ENCODE measurements around the gene OTUD4.
"Not testable (repeated sequence)": the region's sequence is repeated elsewhere in the genome, so short reads cannot be mapped to it uniquely, and the experiment has no call there.

The OTUD4 gene

DNA sequence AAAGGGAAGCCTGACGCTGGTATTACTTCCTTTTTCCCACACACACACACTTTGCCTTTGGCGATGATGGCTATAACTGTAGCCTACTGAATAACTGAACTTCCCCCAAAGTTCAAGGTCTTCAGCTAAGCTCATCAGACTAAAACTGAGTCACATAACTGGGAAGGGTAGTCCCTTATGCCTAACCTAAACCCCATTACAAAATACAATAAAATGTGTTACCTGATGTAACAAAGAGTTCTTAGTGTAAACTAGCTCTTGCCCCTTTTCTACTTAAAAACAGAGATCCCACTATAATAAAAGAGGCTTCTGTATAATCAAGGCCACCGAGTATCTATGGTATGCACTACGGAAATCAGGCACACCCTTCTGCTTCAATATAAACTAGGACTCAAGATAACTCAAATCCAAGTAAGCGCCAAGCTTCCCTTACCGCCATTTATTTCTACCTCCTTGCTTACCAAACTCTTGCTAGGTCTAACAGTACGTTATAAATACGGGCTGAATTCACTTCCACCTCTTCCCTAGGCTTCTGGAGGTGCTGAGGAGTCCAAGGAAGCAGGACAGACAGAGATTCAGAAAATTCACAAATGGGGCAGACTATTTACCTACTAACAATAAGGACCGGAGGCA, 2.4 kb downstream of the OTUD4 start:
- peak; percentile 22 for DNase-seq

DNA sequence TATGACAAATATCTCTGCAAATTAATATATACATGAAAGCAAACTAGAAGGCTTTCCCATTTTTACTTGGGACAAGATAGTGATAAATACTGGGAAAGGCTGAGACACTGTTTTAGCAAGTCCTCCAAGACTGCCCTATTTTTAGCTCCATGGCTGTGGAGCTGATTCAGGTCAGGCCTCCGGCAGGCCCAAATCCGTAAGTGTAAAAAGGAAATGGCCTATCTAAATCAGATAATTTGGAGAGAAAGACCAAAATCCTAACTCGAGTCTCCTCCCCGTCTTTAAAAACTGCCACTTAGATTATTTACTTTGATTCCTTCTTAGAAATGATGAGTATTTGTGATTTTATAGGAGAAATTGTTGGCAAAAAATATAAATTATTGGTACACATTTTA, 2.9 kb downstream of the OTUD4 start:
- no peak for DNase-seq

DNA sequence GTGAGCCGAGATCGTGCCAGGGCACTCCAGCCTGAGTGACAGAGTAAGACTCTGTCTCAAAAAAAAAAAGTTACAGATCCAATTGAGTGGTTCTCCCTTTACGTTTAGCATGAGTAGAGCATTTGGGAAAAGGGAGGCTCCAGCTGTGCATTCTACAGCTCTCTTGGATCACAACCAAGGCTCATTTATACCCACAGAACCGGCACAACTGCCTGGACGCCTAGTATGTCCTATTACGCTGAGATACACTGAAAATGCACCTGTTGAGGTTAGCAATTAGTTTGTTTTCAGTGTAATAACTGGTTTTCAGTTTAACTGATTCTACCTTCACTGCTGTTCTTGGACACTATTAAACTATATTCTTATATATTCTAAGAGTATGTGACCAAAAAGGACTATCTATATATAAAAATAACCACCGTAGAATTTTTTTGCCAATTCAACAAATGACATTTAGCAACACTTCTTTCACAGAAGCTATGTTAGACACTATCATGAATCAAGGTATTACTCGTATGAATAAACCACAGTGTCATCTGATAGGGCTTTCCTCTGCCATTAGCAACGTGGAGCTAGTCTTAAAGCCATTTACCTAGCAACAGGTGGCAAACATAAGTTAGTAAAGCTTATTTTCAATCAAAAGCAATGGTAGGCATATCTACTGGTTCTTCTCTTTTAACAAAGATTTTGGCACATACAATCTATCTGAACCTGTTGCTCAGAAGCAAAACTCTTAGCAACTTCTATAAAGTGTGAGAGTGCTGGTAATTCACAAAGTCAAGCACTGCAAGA, 3.6 kb downstream of the OTUD4 start:
- DNase-seq, result no peak

DNA sequence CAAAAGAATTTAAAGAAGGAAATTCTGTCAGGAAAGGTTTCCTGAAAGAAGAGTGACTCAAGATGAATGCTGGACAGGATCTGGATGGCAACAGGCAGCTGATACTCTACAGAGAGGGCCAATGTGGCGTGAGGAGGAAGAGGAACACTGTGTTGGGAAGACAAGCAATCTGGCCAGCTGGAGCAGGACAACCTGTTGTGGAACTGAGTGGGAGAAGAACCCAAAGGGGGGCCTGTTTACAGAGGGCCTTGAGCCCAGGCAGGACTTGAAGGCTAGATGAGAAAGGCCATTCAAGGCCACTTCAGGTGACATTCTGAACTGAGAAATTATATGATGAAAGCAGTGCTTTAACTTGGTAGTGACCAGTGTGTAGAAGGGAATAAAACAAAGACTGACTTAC, 8.5 kb downstream of the OTUD4 start:
- DNase-seq, result no peak

DNA sequence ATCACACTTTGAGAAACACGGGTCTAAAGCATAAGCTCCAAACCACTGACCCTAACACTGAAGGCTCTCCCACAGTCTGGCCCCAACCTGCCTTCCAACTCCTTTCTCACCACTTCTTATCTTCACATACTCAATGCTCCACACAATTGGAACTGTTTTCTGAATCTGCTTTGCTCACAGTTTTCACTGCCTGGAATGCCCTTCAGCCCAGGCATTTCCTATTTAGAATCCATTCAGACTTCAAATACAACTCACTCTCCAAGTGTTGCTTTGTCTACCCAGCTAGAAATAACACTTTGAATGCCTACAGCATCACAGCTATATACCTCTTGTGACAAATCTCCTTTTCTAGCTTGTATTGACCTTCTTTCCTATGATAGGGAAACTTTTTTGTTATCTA, 10.2 kb downstream of the OTUD4 start:
- DNase-seq, result no peak

DNA sequence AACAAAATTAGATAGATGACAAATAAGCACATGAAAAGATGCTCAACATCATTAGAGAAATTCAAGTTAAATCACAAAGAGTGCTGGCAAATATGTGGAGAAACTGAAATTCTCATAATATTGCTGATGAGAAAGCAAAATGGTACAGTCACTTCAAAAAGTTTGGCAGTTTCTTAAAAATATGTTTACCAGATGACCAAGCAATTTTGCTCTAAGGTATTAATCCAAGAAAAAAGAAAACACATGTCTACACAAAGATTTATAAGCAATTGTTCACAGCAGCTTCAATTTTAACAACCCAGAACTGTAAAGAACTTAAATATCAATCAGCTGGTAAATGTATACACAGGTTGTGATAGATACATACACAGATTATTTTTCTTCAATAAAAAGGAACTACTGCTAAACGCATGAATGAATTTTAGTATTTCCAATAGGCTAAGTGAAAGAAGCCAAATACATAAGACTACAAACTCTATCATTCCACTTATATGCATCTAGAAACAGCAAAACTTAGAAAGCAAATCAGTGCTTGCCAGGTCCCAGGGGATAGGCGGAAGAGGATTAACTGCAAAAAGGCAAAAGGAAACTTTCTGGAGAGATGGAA, 11.7 kb downstream of the OTUD4 start:
- no peak for DNase-seq

DNA sequence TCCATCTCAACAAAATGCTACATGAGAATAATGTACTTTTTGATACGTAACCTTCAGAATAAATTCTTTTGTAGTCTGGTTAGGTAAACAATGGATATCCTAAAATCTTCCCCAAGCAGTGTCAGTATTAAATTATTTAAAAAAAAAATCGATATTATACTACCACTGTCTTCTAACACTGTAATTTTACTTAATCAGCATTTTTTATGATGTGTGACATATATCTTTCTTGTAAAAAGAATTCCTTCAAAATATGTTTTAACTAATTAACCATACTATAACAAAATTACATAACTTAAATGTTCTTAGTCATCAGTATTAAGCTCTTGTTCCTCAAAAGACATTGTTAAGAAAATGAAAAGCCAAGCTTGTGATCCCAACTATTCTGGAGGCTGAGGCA, 12.5 kb downstream of the OTUD4 start:
- no peak for DNase-seq

DNA sequence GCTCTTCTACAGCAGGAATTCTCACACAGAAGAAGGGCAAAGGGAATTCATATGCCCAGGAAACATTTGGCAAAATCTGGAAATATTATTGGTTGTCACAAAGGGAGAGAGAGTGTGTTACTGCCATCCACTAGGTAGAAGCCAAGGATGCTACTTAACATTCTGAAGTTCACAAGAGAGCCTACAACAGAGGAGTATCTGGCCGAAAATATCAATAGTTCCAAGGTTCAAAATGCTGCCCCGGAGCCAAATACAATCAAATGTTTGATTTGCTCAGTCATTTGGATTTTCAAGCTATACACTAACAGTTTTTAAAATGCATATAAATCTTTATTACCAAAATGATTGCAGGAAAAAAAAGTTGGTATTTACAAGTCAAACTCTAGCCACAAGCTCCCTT, 18.8 kb downstream of the OTUD4 start:
- no peak for DNase-seq

DNA sequence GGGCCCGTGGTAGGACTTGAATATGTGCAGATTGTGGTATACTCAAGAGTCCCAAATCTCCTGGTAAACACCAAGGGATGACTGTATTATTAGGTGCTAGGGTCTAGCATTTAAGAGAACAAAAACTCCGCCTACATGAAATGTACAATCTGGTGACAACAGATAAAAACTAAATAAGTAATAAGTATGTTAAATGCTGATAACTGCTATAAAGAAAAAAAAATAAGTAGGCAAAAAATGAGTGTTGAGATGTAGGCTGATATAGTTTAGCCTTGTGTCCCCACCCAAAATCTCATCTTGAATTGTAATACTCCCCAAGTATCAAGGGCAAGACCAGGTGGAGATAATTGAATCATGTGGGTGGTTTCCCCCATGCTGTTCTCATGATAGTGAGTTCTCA, 23.4 kb downstream of the OTUD4 start:
- DNase-seq, result no peak

DNA sequence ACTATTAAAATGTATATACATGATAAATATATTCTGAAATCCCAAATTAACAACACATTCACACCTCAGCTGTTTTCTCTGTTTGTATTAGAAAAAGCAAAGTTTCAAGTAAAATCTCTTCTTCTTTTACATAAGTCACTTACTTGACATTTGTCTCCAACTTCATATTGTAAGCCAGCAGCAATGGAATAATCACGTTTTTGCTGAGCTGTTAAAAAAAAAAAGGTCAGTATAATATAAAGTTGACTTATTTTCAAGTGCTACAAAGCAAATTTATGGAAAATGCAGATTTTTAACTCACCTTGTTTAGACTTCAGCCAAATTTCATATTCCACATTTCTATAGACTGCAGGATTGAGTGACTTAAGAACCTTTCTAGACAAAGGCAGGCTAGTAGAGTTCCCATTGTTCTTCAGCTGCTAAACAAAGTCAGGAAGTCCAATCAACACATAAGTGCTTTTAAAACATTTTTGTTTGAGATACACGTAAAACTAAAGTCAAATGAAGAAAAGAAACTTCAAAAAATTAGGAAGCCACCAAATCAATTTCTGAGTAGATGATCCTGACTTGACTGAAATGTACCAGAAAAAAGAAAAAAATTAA, 25.0 kb downstream of the OTUD4 start:
- no peak for DNase-seq

DNA sequence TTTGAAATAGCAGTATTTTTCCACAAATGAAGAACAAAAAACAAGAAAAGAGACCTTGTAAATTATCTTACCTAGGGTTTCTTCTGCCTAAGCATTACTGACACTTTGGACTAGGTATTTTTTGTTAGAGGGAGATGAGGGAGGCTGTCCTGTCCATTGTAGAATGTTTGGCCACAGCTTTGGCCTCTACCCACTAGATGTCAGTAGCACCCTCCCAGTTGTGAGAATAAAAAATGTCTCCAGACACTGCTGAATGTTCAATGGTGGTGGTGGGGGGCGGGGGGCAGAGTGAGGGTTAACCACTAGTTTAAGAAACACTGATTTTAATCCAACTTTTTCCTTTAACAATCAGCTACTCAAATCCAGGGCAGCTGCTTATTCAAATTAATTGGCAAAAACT, 25.8 kb downstream of the OTUD4 start:
- peak; percentile 25 for DNase-seq

DNA sequence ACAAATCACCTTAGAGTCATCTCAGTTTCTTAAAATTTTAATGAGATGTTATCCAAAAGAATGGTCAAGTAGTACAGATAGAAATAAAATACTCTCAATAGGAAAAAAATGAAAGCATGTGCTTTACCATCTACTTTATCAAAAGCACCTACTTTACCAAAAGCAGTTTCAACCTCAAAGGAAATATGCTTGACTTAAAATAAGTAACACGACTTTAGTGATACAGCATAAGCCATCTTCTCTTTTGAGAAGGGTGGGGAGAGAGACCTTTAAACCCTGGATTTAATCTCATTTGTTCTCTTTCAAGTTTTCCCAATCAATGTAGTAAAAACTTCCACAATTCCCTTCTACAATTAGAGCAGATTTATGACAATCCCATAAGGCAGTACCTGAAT, 26.5 kb downstream of the OTUD4 start:
- DNase-seq, result no peak

DNA sequence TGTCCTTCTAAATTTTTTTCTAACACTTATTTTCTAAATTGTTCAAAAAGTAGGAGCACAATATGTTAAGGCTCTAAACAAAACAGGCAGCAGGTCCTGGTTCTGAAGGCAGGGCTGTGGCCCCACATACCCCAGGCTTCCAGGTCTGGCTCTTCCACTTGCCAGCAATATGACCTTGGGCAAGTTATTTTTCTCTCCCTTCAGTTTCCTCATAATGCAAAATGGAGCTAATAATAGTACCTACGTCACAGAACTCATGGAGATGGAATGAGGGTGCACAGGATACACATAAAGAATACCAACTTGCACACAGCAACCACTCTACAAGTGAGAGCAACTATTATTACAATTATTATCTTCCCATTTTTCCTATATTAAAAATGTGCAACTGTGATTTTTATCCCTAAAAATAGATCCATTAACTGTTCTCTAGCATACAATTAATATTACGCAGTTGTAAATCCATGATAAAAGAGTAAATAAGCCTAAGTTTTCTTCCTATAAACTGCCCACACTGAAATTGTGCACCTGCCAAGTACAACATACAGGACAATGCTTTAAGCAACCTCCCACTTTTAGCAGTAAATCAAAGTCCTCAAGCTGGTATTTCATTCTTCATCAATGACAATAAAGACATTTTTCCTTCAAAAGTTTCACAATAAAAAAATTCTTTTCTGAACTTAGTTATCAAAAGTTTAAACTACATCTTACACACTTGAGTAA, 27.0 kb downstream of the OTUD4 start:
- peak; percentile 14 for DNase-seq

DNA sequence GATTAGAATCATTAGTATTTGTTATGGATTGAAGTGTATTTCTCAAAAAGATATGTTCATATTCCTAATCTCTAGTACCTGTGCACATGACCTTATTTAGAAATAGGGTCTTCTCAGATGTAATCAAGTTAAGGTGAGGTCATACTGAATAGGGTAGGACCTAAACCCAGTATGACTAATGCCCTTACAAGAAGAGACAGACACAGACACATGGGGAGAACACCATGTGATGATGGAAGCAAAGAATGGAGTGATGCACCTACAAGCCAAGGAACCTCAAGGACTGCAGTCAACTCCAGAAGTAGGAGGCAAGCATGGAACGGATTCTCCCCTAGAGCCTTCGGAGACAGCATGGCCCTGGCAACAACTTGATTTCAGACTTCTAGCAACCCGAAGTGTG, 31.4 kb downstream of the OTUD4 start:
- DNase-seq, result no peak

DNA sequence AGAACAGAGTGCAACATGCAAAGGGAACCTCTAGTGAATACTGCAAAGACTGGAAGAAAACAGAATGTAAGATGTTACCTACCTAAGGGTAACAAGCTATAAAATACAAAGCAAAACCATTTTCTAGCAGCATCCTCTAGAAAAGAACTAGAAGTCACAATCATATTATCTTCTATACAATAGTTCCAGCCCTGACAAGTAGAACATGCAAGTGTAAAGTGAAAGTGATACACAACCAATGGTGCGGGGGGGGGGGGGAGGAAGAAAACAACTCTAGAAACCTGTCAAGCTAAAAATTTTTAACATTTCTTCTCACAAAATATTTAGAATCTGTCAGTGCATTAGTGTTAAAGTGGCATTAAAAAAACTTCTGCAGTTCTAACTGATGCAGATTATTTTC, 44.2 kb downstream of the OTUD4 start:
- DNase-seq, result not testable (repeated sequence)

DNA sequence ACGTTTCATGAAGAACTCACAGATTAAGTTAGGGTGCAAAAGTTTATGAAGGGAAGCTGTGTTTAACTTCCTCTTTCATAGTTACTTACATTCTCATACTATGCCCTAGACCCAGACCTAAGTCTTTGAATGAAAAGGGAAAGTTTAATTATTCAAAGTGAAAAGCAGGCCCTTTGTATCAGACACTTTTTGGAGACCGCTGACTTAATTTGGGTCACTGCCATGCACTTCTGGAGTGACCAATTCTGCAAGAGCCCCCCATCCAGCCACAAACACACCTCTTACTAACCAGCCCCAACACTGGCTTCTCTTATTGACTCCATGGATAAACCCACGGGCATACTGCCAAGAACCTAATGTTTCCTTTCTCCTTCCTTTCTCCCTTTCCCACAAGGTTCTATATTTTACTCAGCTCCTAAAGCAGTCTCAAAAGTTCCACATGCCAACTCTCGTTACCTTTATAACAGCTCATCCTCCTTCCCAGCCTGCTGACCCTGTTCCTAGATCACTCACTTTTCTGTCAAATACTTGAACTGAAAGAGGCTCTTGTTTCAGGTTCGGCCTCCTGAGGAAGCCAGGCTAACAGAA, 47.8 kb downstream of the OTUD4 start:
- DNase-seq, result peak; percentile 2

DNA sequence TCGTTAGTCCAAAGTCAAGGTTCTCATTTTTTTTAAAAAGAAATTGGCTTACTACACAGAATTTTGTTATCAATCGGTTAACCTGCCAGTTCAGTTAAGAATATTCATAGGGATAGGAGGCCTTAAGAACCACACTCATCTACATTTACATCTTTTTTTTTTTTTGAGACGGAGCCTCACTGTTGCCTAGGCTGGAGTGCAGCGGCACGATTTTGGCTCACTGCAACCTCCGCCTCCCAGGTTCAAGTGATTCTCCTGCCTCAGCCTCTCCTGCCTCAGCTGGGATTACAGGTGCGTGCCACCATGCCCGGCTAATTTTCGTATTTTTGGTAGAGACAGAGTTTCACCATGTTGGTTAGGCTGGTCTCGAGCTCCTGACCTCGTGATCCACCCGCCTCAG, 48.5 kb downstream of the OTUD4 start:
- DNase-seq, result no peak

DNA sequence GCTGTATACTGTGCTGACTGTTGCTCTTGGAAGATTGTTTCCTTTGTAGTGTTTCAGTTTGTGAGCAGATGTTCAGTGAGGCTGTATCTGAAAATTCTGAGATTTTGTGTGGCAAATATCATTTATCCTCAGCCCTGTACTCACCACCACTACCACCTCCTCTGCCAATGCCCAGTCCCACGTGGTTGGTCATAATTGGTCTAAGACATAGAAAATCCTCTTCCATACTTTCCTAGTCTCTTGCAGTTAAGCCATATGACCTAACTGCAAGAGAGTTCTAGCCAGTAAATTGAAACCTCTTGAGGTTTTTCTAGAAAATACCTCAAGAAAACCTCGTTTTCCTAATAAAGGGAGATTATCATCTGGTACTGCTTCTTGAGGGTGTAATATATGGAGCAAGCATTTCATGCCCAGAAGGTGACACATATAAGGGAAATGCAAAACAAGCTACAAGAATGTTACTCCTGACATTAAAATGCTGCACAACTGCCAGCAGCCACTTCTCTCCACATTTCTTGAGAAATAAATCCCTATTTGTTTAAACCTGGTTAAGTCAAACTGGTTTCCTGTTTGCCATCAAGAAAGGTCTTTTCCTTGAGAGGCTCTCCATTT, 49.5 kb downstream of the OTUD4 start:
- DNase-seq, result peak; percentile 85

DNA sequence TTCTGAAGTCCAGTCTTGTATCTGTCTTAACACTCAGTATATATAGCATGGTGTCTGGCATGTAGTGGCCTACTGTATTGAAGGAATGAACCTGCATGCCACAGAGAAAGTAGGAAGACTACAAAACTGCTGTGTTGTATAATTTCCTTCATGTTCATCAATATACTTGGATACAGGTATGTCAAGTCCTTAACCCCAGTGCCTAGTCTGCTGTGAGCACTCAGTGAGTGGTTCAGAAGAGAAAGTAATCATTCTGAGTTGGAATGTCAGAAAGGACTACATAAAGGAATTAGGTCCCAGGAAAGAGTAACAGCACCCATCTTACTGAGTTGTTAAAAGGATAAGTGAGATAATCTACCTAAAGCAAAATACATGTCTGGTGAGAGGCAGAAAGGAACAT, 50.3 kb downstream of the OTUD4 start:
- no peak for DNase-seq

DNA sequence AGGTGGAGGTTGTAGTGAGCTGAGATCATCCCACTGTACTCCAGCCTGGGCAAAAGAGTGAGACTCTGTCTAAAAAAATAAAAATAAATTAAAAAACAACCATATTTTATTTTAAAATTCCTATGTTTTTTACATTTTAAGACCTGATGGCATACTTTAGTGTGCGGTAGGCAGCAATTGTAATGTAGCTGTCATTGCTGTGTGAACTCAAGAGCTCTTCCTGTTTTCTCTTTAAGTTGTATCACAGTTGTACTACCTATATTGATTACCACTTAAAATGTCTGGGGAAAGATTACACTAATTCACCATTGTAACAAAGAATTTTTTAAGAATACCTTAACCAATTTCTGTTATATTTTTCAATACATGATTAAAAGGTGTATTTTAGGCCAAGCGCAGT, 55.0 kb downstream of the OTUD4 start:
- DNase-seq, result no peak

DNA sequence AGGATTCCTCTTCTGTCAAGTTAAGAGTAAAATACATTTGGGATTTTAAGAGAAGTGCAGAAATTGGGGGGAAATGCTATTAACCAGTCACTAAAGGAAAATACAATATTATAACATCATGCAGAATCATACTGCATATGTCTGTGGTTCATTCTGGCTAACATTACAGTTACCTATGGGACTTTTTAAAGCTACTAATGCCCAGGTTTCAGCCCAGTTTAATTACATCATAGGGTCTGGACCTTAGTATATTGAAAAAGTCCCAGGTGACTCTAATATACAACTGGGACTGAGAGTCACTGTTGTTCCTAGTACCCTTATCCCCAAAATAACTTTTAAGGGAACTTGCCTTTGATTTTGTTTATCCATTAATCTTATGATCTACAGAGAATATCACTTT, 72.3 kb downstream of the OTUD4 start:
- no peak for DNase-seq

DNA sequence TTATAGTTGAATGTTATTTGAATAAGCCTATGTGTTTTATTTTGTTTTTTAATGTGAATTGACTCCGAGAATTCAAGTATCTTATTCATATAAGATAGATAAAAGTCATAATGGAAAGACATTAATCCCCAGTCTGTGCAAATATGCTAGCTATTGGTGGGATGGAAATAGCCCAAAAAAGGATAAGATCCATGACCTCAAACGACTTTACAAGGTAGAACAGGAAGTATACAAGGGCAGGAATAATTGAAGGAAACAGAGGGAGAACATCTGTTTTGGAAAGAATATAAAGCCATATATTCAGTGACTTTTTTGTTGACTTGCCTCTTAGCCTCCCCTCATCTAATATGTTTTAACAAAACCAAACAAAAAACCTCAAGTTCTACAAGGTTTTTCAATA, 73.3 kb downstream of the OTUD4 start:
- DNase-seq, result no peak

DNA sequence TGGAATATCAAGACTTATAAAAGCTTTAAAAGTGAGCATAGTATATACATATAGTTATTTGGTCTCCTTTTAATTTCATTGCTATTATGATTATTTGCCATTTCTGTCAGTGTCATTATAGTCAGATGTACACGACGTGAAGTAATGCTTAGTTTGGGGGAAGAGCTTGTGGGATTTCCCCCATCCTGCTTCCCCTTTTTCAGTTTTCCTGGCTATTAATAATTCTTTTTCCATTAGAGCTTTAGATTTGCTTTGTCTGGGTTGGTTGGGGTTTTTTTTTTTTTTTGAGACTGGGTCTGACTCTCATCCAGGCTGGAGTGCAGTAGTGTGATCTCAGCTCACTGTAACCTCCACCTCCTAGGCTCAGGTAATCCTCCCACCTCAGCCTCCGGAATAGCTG, 76.9 kb downstream of the OTUD4 start:
- DNase-seq, result no peak
